Activated CD4-positive, alpha-beta T cell treated with anti-CD3 and anti-CD28 coated beads for 1 hour (primary cell): ENCODE measurements around the gene SH3GL1.
A peak's percentile ranks its signal among the peaks of the same experiment; 100 is the strongest.
"Not testable (repeated sequence)": the region's sequence is repeated elsewhere in the genome, so short reads cannot be mapped to it uniquely, and the experiment has no call there.

Experiments
- DNase-seq: peaks from one replicate; pipeline ENCODE4 v3.0.0-alpha.2; 2020

Gene SH3GL1

DNA sequence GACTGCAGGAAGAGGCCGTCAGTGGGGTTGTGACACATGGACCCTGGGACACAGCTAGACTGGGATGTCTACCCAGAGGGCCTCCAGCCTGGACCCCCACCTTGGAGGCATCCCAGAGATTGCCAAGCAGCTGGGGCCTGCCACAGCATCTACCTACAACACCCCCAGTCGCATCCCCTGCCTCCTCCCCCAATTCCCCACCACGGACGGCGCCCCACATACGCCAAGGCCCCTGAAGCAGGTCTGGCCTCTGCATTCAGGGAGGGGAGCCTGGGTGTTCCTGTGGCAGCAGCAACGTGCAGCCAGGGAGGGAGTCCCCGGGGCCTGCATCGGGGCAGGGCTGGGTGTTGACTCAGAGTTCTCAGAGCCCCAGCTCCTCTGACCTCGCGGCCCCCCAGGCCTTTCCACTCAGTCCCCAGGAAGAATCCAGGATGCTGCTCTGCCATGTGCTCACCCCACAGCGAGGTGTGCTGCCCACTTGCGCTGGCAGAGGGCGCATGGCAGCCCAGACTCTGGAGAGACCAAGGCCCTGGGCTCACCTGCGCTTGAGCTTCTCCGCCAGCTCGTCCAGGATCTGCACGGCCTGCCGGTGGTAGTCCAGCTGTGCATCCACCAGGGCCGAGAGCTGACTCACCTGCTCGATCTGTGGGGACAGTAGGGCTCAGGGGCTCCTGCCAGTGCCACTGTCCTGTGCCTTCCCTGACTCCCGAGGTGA, 37.4 kb downstream of the SH3GL1 start:
- no peak for DNase-seq

DNA sequence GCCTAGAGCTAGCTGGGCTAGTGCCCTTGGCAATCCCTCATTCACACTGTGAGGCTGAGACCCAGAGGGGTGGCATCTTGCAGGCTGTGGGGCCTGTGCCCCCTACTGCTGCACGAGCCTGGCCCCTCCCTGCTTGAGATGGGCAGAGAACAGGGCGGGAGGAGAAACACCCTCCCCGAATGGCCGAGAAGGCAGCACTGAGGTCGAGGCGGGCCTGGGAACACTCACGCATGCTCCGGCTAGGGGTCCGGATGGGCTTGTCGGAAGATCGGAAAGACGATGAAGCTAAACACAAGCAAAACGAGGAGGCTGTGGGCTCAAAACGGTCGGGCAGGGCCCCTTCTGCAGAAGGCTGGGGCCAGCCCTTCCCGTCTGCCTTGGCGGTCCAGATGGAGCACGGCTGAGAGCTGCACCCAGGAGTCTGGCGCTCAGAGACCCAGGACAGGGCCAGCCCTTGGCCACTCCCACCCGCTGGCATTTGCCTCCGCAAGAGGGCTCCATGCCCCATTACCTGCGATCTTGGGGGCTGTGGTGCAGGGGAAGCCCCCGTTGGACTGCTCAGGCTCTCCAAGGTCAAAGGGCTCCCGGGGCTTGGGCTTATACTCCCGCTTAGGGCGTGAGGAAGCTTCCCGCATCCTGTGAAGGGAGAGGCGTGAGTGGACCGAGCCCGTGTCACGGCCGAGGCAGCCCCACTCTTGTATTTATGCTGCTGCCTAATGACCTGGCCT, 38.1 kb downstream of the SH3GL1 start:
- DNase-seq = no peak

DNA sequence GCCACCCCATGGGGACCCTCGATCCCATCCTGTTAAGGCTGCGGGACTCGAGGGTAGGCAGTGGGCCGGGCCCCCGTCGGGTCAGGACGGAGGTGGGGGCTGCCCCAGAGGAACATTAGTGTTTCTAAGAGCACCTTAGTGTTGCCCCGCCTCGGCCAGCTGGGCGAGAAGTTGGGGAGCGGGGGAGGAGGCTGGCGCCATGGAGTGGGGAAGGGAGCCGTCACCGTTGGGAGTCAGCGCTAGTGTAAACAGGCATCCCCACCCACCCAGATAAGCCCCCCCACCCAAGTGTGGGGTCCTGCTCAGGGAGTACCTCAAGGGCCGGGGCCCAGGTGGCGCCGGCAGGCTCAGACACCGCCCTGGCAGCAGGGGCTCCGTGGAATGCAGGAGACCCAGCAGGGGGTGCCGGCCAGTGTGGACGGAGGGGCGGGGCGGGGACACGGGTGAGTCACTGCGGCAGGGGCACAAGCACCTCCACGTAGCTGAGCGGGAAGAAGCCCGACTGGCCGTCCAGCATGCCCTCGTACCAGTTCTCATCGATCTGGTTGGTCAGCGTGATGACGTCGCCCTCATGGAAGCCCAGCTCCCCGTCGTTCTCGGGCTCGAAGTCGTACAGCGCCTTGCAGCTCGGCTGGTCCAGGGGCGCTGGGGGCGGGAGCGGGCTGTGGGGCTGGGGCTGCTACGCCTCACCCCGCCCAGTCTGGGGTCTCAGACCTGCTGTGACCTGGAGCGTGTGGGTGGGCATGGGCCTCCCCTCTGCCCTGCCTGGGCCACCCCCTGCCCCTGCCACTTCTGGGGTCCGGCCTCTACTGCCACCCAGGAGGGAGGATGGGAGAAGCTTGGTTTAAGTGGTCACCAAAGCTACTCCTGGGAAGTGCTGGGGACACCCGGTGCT, 38.9 kb downstream of the SH3GL1 start:
- DNase-seq = no peak

DNA sequence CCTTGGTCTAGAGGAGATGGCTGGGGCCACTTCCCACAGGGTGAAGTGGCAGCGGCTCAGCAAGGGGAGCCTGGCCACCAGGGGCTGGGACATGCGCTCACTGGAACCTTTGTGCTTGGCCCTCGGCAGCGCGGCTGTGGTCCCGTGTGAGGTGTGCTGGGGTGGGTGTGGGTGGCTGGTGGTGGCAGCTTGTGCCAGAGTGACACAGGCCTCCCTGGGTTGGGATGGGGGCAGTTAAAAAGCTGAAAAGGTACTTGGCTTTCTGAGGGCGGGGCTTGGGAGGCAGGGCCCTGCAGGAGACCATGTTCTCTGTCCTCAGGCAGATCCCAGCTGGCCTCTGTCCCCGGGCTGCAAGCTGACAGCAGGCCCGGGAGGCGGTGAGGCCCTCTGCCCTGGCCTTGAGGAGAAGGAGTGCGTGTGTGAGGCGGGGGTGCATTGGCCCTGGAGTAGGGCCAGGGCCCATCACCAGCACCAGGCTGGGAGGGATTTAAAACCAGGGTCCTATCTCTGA, 39.7 kb downstream of the SH3GL1 start:
- DNase-seq = no peak

DNA sequence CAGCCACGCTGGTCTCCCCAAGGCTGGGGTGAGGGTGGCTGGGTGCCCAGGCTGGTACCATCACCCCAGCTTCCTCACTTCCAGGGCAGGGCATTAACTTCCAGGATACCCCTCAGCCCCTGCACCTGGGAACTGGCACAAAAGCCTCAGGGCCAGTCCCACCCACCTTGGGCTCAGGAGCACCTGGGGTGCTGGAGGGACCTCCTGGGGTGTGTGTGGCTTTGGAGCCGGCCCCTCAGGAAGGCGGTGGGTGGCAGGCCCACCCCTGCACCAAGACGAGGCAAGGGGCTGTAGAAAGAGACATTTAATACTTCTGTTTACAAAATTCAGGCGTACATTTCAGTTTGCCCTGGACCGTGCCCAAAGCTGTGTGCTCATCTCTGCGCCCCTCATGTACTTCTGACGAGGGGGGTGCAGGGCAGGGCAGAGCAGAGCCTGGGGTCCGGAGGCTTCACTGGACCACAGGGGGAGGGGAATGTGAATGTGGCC, 40.2 kb downstream of the SH3GL1 start:
- DNase-seq = no peak

DNA sequence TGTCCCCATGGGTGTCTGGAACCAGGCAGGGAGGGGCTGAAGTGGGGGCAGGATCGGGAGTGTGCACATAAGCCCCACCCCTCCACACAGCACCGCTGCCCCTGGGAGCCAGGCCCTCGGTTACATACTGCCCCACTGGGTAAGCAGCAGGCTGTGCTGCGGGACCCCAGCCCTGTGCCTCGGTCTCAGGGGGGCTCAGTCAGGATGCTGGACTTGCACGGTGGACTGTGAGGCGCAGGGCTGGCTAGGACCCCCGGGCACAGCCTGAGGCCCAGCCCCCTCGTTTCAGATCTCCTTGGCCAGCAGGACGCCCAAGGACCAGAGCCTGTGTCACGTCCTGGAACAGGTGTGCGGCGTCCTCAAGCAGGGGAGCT, 40.7 kb downstream of the SH3GL1 start:
- DNase-seq = no peak

DNA sequence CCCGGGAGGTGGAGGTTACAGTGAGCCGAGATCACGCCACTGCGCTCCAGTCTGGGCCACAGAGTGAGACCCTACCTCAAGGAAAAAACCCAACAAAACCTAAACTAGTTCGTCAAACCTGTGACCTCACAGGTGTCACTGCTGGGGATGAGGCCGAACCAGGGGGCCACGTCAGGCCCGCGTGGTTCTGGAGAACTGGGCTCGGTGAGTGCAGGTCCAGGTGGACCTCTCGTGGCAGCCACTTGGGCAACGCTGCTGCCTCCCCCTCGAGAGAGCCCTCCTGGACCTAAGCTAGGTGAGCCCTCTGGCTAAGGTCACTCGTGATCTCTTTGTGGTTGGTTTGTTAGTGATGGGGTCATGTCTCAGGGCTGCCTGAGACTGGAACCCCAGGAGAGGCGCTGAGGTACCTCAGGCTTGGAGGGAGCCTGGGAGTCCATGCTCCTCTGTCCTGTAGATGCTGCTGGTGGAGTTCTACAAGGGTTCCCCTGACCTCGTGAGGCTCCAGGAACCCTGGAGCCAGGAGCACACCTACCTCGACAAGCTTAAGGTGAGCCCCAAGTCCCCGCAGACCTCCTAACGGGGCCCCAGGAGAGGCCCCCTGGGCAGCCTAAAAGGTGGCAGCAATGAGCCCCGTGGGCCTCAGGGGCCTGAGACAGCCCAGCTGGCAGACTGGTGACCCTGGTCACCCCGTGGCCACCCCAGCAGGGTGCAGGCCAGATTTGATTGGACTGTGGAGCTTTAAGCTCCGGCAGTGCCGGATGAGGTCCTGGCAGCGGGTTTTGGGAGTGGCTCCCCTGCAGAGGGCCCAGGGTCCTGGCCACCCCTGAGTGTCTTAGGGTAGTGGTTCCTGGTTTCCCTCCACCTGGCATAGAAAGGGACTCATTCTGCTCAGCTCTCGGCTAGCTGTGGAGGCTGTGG, 41.4 kb downstream of the SH3GL1 start:
- no peak for DNase-seq

DNA sequence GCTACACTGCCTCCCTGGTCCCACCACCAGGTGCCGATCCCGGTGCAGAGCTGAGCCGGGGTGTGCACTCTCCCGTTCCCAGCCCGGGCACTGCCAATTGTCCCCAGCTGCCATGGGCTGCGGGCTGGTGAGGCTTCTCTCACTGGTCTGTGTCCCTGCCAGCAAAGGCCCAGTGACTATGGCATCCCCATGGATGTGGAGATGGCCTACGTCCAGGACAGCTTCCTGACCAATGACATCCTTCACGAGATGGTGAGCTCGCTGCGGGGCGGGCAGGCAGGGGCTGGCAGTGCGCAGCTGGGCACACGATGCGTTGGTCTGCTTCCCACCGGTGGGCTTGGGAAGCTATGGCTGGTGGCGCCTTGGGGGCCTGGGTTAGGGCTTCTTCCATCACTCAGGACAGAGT, 42.4 kb downstream of the SH3GL1 start:
- no peak for DNase-seq

DNA sequence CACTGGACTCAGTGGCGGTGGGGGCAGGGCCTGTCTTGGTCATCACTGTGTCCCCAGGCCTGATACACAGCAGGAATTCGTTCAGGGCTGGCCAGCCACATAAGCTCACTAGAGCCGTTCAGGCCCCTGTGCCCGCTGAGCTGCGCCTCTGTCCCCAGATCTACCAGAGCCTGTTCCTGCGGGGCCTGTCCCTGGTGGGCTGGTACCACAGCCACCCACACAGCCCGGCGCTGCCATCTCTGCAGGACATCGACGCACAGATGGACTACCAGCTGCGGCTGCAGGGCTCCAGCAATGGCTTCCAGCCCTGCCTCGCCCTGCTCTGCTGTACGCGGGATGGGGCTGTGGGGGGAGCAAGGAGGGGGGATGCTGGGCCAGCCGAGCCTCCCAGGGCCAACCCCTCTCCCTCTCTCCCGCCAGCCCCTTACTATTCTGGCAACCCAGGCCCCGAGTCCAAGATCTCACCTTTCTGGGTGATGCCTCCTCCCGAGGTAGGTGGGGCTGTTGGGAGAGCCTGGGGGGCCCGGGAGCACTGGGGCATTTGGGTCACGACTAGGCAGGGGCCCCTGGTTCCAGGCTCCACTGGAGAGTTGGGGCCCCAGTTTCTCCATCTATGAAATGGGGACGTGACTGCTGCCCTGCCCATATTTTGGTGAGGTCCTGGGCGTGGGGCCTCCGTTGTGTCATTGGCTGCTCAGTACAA, 43.1 kb downstream of the SH3GL1 start:
- DNase-seq = no peak

DNA sequence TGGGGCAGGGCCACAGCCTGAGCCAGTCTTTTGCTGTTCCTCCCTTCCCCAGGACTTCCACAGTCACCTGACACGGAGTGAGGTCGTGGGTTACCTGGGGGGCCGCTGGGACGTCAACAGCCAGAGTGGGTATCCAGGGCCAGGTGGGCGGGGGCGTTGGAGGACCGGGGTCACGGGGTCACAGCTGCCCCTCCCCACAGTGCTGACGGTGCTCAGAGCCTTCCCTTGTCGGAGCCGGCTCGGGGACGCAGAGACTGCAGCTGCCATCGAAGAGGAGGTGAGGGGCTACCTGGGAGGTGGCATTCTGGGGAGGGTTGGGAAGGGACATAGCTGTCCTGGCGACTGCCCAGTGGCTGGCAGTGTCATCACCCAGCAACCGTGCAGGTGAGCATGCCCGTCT, 45.5 kb downstream of the SH3GL1 start:
- no peak for DNase-seq

DNA sequence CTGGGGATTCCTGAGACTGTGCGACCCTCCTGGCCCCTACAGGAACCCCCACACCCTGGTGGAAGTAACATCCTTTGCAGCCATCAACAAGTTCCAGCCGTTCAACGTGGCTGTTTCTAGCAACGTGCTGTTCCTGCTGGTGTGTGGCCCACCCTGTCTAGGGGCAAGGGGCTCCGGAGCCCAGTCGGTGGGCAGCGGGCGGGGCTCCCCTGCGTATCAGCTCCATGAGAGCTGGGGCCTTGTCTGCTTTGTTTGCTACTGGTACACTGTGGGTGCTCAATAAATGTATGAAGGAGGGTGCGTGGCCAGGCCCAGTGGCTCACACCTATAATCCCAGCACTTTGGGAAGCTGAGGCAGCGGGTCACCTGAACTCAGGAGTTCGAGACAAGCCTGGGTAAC, 46.1 kb downstream of the SH3GL1 start:
- DNase-seq = no peak

DNA sequence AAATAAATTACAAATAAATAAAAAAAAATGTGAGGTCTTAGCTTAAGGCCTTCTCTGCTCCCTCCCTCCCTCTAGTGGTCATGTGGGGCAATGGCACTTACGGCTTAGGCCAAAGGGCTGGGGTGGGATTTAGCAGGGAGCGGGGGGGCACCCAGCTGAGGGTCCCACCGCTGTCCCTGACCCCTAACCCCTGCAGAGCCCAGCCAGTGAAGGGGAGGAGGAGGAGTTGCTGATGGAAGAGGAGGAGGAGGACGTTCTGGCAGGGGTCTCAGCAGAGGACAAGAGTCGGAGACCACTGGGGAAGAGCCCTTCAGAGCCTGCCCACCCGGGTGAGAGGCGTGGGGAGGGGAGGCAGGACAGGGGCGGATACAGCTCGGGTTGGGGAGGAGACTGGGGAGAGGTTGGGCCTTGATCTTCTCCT, 47.6 kb downstream of the SH3GL1 start:
- peak; percentile 37 for DNase-seq

DNA sequence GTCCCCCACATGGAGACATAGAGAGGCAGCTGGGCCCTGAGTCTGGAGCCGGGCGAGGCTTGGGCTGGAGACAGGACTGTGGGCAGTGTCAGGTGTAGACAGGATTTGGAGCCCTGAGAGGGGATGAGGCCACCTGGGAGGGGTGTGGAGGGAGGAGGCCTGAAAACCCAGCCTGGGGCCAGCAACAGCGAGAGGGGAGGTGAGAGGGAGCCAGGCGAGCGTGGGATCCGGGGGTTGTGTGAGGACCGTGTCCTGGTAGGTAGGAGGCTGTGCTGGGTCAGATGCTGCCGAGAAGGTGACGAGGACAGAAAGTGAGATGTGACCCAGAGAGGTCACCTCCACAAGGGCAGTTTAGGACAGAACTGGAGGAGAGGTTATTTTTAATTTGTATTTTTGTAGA, 49.6 kb downstream of the SH3GL1 start:
- no peak for DNase-seq

DNA sequence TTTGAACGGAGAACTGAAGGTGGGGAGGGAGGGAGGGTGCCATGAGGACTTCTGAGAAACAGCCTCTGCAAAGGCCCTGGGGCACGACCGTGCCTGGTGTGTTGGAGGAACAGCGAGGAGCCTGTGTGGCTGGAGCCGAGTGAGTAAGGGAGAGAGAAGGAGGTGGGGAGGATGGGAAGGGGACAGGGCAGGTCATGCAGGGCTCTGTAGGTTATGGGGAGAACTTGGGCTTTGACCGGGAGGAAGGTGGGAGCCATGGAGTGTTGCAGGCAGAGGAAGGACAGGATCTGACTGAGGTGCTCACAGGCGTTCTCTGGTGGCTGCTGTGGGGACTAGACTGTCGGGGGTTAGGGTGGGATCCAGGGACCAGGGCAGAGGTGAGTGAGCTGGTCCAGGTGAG, 50.2 kb downstream of the SH3GL1 start:
- DNase-seq = no peak

DNA sequence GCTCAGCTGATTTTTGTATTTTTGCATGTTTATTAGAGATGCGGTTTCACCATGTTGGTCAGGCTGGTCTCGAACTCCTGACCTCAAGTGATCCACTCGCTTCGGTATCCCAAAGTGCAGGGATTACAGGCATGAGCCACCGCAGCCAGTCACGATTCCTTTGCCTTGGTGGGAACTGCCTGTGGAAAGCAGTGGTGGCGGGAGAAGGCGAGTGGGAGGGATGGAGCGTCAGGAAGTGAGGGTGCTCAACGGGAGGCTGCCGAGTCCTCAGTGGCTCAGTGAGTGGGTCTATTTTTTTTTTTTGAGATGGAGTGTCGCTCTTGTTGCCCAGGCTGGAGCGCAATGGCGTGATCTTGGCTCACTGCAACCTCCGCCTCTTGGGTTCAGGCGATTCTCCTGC, 51.1 kb downstream of the SH3GL1 start:
- not testable (repeated sequence) for DNase-seq

DNA sequence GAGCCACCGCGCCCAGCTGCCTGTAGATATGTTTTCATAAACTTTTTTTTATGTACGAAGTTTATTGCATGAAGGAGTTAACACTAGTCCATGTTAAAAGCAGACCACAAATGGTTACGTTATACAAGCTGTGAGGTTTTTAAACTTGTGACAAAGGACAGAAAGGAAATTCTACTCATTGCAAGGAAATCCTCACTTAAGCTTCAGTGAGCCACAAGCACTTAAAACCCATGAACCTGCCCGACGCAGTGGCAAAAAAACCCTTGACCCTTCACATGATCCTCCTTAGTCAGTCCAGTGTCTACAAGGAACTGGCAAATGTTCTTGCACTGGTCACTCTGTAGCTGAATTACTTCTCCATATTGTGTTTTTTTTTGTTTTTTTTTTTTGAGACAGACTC, 52.8 kb downstream of the SH3GL1 start:
- DNase-seq = no peak

DNA sequence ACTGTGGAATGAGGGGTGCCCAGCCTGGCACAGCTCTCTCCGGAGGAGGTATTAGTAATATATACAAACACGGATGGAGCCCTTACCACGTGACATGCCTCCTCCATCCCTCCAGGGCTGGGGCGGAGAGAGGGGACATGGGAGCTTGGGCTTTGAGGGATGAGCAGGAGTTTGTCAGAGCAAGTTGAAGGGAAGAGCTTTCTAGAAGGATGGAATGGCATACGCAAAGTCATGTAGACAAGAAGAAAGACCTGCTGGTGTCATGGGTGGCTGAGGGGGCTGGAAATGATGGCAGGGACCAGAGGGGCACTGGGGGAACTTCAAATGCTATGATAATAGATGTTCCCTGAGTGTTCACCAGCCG, 54.3 kb downstream of the SH3GL1 start:
- no peak for DNase-seq

DNA sequence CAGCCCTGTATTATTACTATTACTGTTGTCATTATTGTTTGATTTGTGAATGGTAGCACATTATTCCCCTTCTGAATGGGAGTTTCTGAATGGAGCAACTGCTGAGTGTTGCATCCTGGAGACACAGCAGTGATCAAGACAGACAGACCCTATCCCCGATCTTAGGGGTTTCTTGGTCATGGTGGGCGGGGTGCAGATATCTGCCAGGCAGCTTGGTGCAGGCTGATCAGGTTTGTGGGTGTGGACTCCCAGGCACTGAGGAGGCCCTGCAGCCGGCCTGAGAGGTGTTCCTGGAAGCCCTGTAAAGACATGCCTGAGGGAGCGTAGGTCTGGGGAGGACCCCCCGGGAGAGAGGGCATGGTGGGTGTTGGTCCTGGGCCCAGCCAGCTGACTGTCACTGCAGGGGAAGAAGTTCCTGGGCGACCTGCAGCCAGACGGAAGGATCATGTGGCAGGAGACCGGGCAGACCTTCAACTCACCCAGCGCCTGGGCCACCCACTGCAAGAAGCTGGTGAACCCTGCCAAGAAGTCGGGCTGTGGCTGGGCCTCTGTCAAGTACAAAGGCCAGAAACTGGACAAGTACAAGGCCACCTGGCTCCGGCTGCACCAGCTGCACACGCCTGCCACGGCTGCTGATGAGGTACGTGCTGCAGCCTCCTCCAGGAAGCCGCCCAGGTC, 54.9 kb downstream of the SH3GL1 start:
- DNase-seq = no peak

DNA sequence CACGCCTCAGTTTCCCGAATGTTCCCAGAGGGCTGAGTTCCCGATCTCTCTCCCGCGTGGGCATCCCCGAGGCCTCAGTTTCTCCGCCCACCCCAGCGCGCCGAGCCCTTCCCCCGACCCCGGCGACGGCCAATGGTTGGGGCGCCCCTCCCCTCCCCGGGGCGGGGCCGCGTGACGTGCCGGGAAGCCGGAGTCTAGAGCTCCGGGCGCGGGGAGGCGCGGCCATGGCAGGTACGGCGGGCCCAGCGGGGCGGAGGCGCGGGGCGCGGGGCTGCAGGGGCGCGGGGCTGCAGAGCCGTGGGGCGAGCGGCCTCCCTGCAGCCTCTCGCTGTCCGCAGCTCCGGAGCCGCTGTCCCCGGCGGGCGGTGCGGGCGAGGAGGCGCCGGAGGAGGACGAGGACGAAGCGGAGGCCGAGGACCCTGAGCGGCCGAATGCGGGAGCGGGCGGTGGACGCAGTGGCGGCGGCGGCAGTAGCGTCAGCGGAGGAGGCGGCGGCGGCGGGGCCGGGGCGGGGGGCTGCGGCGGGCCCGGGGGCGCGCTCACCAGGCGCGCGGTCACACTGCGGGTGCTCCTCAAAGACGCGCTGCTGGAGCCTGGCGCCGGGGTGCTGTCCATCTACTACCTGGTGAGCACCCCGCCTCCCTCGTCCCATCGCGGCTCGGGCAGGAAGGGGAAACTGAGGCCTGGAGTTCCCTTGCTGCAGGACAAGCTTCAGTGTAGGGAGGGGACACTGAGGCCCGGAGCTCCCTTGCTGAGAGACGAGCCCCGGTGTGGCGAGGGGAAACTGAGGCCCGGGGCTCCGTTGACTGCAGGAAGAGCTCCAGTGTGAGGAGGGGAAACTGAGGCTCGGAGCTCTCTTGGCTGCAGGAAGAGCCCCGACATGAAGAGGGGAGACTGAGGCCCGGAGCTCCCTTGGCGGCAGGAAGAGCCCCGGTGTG, 56.7 kb downstream of the SH3GL1 start, which contains the start of gene MPND:
Gene MPND, plus strand, starts transcription at position 193 of the 938 bp plus-strand sequence. Its CDS starts 32 bp downstream, at position 225.
- DNase-seq = peak; percentile 84
